ENCODE measurements around the gene SH3PXD2B. TPM values are rescaled to one million over a fixed set of nuclear protein-coding genes. Genes with fewer than 3 reads are reported as not detected.
A peak's percentile ranks its signal among the peaks of the same experiment; 100 is the strongest.

The SH3PXD2B gene
- total and polyA plus RNA-seq, 2 donors (not counting 1 experiment from before 2014, with no cell fraction given): 12.6 to 21.1 TPM

GRCh38 chr5:172477466-172477865, 23.1 kb upstream of the SH3PXD2B start:
- peak in 1 of 2 donors; percentile 39 for DNase-seq (ENCODE audit: low read depth in 2 of 2)
- H3K27me3 ChIP-seq (ENCODE audit: control insufficient read depth, insufficient read depth, low read length): peaks cover 3% of the 10 kb centered on the region
- no peaks in the 10 kb centered on the region for H3K36me3 ChIP-seq (ENCODE audit: control insufficient read depth, insufficient read depth, low read length)
- no peak overlapping the region for H3K4me3 ChIP-seq (replicated peaks in 1 of 4; ENCODE audit: control extremely low read depth in 1 of 4, insufficient read depth in 1 of 4, low read depth in 3 of 4, low read length in 4 of 4)
- H3K79me2 ChIP-seq (ENCODE audit: control insufficient read depth, insufficient read depth, low read length): no peaks in the 10 kb centered on the region
- no peaks in the 10 kb centered on the region for H3K4me1 ChIP-seq (ENCODE audit: control insufficient read depth, extremely low read depth, insufficient read depth, low read length)
- TF ChIP-seq CTCF (conservative IDR thresholded peaks at IDR 0.05 in 1 of 2, IDR thresholded peaks at IDR 0.05 in 1 of 2; ENCODE audit: low read depth in 1 of 2, low read length in 2 of 2) (no peak), EZH2 (IDR thresholded peaks at IDR 0.05; ENCODE audit: low read length, missing control alignments) (no peak)
- no peaks in the 10 kb centered on the region for H3K9me3 ChIP-seq (ENCODE audit: control insufficient read depth, insufficient read depth, low read depth, low read length)
- H3K9ac ChIP-seq (ENCODE audit: insufficient read depth, low read length): no peak overlapping the region
- H2AFZ ChIP-seq (ENCODE audit: low read length): no peak overlapping the region
- H4K20me1 ChIP-seq (ENCODE audit: control insufficient read depth, extremely low read depth, insufficient read depth, low read length): no peaks in the 10 kb centered on the region
- H3K27ac ChIP-seq (ENCODE audit: insufficient read depth, low read length): no peak overlapping the region
- H3K4me2 ChIP-seq (ENCODE audit: extremely low read depth, insufficient read depth, low read length): no peak overlapping the region

GRCh38 chr5:172474293-172474692, 20.0 kb upstream of the SH3PXD2B start:
- Histone ChIP-seq H3K4me3 (replicated peaks in 1 of 4; ENCODE audit: control extremely low read depth in 1 of 4, insufficient read depth in 1 of 4, low read depth in 3 of 4, low read length in 4 of 4) (no peak overlapping the region), H3K9me3 (ENCODE audit: control insufficient read depth, insufficient read depth, low read depth, low read length) (no peaks in the 10 kb centered on the region), H2AFZ (ENCODE audit: low read length) (no peak overlapping the region), H3K79me2 (ENCODE audit: control insufficient read depth, insufficient read depth, low read length) (no peaks in the 10 kb centered on the region), H3K36me3 (ENCODE audit: control insufficient read depth, insufficient read depth, low read length) (no peaks in the 10 kb centered on the region), H3K4me2 (ENCODE audit: extremely low read depth, insufficient read depth, low read length) (no peak overlapping the region), H3K27ac (ENCODE audit: insufficient read depth, low read length) (no peak overlapping the region), H3K4me1 (ENCODE audit: control insufficient read depth, extremely low read depth, insufficient read depth, low read length) (no peaks in the 10 kb centered on the region), H3K9ac (ENCODE audit: insufficient read depth, low read length) (no peak overlapping the region), H3K27me3 (ENCODE audit: control insufficient read depth, insufficient read depth, low read length) (peaks cover 8% of the 10 kb centered on the region), H4K20me1 (ENCODE audit: control insufficient read depth, extremely low read depth, insufficient read depth, low read length) (no peaks in the 10 kb centered on the region)
- TF ChIP-seq CTCF (conservative IDR thresholded peaks at IDR 0.05 in 1 of 2, IDR thresholded peaks at IDR 0.05 in 1 of 2; ENCODE audit: low read depth in 1 of 2, low read length in 2 of 2) (no peak), EZH2 (IDR thresholded peaks at IDR 0.05; ENCODE audit: low read length, missing control alignments) (no peak)
- no peak for DNase-seq (ENCODE audit: low read depth in 2 of 2)

GRCh38 chr5:172473427-172473826, 19.1 kb upstream of the SH3PXD2B start:
- Histone ChIP-seq H3K4me3 (replicated peaks in 1 of 4; ENCODE audit: control extremely low read depth in 1 of 4, insufficient read depth in 1 of 4, low read depth in 3 of 4, low read length in 4 of 4) (no peak overlapping the region), H3K9ac (ENCODE audit: insufficient read depth, low read length) (no peak overlapping the region), H4K20me1 (ENCODE audit: control insufficient read depth, extremely low read depth, insufficient read depth, low read length) (no peaks in the 10 kb centered on the region), H3K79me2 (ENCODE audit: control insufficient read depth, insufficient read depth, low read length) (no peaks in the 10 kb centered on the region), H3K4me2 (ENCODE audit: extremely low read depth, insufficient read depth, low read length) (no peak overlapping the region), H2AFZ (ENCODE audit: low read length) (no peak overlapping the region), H3K36me3 (ENCODE audit: control insufficient read depth, insufficient read depth, low read length) (no peaks in the 10 kb centered on the region), H3K27ac (ENCODE audit: insufficient read depth, low read length) (no peak overlapping the region), H3K27me3 (ENCODE audit: control insufficient read depth, insufficient read depth, low read length) (peaks cover 8% of the 10 kb centered on the region), H3K9me3 (ENCODE audit: control insufficient read depth, insufficient read depth, low read depth, low read length) (no peaks in the 10 kb centered on the region), H3K4me1 (ENCODE audit: control insufficient read depth, extremely low read depth, insufficient read depth, low read length) (no peaks in the 10 kb centered on the region)
- no peak for TF ChIP-seq EZH2 (IDR thresholded peaks at IDR 0.05; ENCODE audit: low read length, missing control alignments)
- TF ChIP-seq CTCF (conservative IDR thresholded peaks at IDR 0.05 in 1 of 2, IDR thresholded peaks at IDR 0.05 in 1 of 2; ENCODE audit: low read depth in 1 of 2, low read length in 2 of 2): no peak
- DNase-seq (ENCODE audit: low read depth in 2 of 2): no peak
